AG04450 (cell line): ENCODE results near the gene LAMP2. TPM values are rescaled to one million over a fixed set of nuclear protein-coding genes. Genes with fewer than 3 reads are reported as not detected.
"Not testable (repeated sequence)": the region's sequence is repeated elsewhere in the genome, so short reads cannot be mapped to it uniquely, and the experiment has no call there.

ENCODE experiments used
- CTCF ChIA-PET: fragments of 300-600, 350-600 bp; formaldehyde crosslinking; extraction: SDS; loops from one replicate; lab custom pipeline; 2022; ENCODE audit warnings: antibody characterized with exemption, inconsistent platforms; lab: Charles Lee
- POLR2A ChIA-PET: fragments of 350-600 bp; formaldehyde crosslinking; extraction: SDS; loops from one replicate; lab custom pipeline; 2021; ENCODE audit warnings: antibody characterized with exemption, inconsistent platforms; lab: Yijun Ruan, JAX
- DNase-seq: peaks from one replicate; pipeline ENCODE4 v3.0.0-alpha.2; 2011; ENCODE audit warnings: low read depth, low spot score
- H3K27ac ChIP-seq: one replicate; pipeline ENCODE4 v1.5.1; 2012; ENCODE audit warnings: low read depth, low read length, control low read depth
- H3K27me3 ChIP-seq: one replicate; pipeline ENCODE4 v1.6.0; 2012; ENCODE audit warnings: low read length; ENCODE audit not compliant: control insufficient read depth, insufficient read depth
- H3K4me3 ChIP-seq: 2 replicates; pipeline ENCODE4 v1.5.1; 2011; ENCODE audit warnings: mild to moderate bottlenecking, low read depth, low read length, control low read depth
- H3K9me3 ChIP-seq: 2 replicates; pipeline ENCODE4 v1.5.1; 2012; ENCODE audit warnings: low read length; ENCODE audit not compliant: control insufficient read depth, insufficient read depth
- polyA plus RNA-seq: library from polyadenylated mRNA; depleted of rRNA; stranded (reverse); fragments of >200 nt; gene quantifications from 2 replicates; pipeline ENCODE4 v1.2.3, GENCODE V29; 2011
- TF ChIP-seq, protein P1 (sequence below): IDR thresholded peaks from 2 replicates; pipeline ENCODE4 v1.5.1; 2011; ENCODE audit warnings: low read depth, low read length, control low read depth, inconsistent platforms

Gene LAMP2
- polyA plus RNA-seq, 1 experiment: 155 TPM

DNA sequence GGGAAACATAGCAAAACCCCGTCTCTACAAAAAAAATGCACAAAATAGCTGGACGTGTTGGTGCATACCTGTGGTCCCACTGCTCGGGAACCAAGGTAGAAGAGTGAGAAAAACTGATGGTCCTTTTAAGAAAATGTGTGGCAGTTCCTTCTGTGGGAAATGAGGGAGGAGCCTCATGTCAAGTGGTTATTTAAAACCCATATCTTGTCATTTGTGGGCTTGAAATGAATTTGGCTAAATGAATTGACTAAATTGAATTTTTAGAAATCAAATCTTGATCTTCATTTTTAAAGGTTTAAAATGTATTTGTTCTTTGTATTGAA, 16.2 kb upstream of the LAMP2 start:
- POLR2A ChIA-PET: no interaction called here
- Histone ChIP-seq H3K4me3 (peak overlapping the region; percentile 61), H3K9me3 (no peaks in the 10 kb centered on the region), H3K27ac (no peak overlapping the region), H3K27me3 (no peaks in the 10 kb centered on the region)
- no peak for DNase-seq
- TF ChIP-seq, protein P1, sequence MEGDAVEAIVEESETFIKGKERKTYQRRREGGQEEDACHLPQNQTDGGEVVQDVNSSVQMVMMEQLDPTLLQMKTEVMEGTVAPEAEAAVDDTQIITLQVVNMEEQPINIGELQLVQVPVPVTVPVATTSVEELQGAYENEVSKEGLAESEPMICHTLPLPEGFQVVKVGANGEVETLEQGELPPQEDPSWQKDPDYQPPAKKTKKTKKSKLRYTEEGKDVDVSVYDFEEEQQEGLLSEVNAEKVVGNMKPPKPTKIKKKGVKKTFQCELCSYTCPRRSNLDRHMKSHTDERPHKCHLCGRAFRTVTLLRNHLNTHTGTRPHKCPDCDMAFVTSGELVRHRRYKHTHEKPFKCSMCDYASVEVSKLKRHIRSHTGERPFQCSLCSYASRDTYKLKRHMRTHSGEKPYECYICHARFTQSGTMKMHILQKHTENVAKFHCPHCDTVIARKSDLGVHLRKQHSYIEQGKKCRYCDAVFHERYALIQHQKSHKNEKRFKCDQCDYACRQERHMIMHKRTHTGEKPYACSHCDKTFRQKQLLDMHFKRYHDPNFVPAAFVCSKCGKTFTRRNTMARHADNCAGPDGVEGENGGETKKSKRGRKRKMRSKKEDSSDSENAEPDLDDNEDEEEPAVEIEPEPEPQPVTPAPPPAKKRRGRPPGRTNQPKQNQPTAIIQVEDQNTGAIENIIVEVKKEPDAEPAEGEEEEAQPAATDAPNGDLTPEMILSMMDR: no peak
- CTCF ChIA-PET: interaction anchor here (1.2 to 2.6 kb wide), 5 partner anchors 9 to 167 kb away, joined by 4 to 15 read pairs (median 5); no protein-coding TSS in a partner anchor

- no peak for DNase-seq
- no peaks in the 10 kb centered on the region for H3K9me3 ChIP-seq
- H3K27me3 ChIP-seq: no peaks in the 10 kb centered on the region
- no peak overlapping the region for H3K4me3 ChIP-seq
- TF ChIP-seq, protein P1: no peak
- no peak overlapping the region for H3K27ac ChIP-seq
- ChIA-PET CTCF (interaction anchor here (1.3 kb wide), 1 partner anchor 9 kb away, joined by 4 read pairs; no protein-coding TSS in a partner anchor), POLR2A (no interaction called here)
Observed at GRCh38 chrX:120477453-120477852, 8.4 kb upstream of the LAMP2 start.

DNA sequence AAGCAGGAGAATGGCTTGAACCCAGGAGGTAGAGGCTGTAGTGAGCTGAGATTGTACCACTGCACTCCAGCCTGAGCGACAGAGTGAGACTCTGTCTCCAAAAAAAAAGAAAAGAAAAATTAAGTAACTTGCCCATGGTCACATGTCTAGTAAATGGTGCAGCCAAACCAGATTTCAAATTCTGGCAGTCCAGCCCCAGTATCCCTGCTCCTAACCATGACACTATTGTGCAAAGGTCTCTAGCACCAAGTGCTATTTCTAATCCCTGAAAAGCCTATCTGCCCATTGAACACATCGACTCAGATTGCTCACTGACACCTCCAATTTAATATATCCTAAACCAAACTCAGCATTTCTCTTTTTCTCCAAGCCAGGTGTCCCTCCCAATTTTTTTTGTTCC, 7.6 kb upstream of the LAMP2 start:
- H3K27ac ChIP-seq: no peak overlapping the region
- H3K4me3 ChIP-seq: no peak overlapping the region
- H3K9me3 ChIP-seq: no peaks in the 10 kb centered on the region
- no peaks in the 10 kb centered on the region for H3K27me3 ChIP-seq
- TF ChIP-seq, protein P1: no peak
- ChIA-PET POLR2A (no interaction called here), CTCF (interaction anchor here (2.5 kb wide), 1 partner anchor 9 kb away, joined by 15 read pairs; no protein-coding TSS in a partner anchor)
- DNase-seq: no peak

DNA sequence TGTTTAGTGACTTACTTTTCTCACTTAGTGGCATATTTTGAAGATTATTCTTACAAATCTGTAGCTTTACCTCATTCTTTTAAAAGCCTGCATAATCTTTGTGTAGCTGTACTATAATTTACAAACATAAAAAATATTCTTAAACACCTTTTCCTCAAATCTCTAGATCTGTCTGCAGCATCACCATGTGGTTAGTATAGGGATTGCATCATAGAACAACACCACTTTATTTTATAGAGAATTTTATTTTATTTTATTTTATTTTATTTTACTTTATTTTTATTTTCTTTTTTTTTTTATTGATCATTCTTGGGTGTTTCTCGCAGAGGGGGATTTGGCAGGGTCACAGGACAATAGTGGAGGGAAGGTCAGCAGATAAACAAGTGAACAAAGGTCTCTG, 6.4 kb upstream of the LAMP2 start:
- H3K27me3 ChIP-seq, H3K27ac ChIP-seq, H3K4me3 ChIP-seq, DNase-seq, POLR2A ChIA-PET, H3K9me3 ChIP-seq: not testable (repeated sequence)
- CTCF ChIA-PET: interaction anchor here (0.6 to 2.5 kb wide), 5 partner anchors 9 to 489 kb away, joined by 3 to 15 read pairs (median 4); no protein-coding TSS in a partner anchor
- TF ChIP-seq, protein P1: peak; percentile 54

- TF ChIP-seq, protein P1: no peak
- no peaks in the 10 kb centered on the region for H3K9me3 ChIP-seq
- no peak overlapping the region for H3K27ac ChIP-seq
- ChIA-PET CTCF (interaction anchor here (1.6 kb wide), 1 partner anchor 8 kb away, joined by 6 read pairs; no protein-coding TSS in a partner anchor), POLR2A (no interaction called here)
- no peak for DNase-seq
- no peak overlapping the region for H3K4me3 ChIP-seq
- H3K27me3 ChIP-seq: no peaks in the 10 kb centered on the region
Observed at GRCh38 chrX:120474085-120474484, 5.0 kb upstream of the LAMP2 start.

GRCh38 chrX:120469657-120470056, 561 bp upstream of the LAMP2 start:
- POLR2A ChIA-PET: interaction anchor here (0.6 kb wide), 1 partner anchor 38 kb away, joined by 3 read pairs; no protein-coding TSS in a partner anchor
- not testable (repeated sequence) for DNase-seq, H3K9me3 ChIP-seq, H3K27me3 ChIP-seq, H3K27ac ChIP-seq, H3K4me3 ChIP-seq
- CTCF ChIA-PET: interaction anchor here (0.6 kb wide), 1 partner anchor 108 kb away, joined by 3 read pairs; no protein-coding TSS in a partner anchor
